Sigmoid colon (tissue), 4 donors: ENCODE results near the gene PPM1A.

Source experiments
- CTCF ChIP-seq, 4 experiments: fragments of 450-650 bp in 3 of 4; fragments of 200-600 bp in 1 of 4; IDR thresholded peaks; one replicate each; pipeline ENCODE4 v1.5.1; 2016 to 2019; ENCODE audit warnings: antibody characterized with exemption in 4 of 4, mild to moderate bottlenecking in 3 of 4, moderate library complexity in 2 of 4
- EP300 ChIP-seq, 4 donors: sonication (generic); formaldehyde crosslinking; IDR thresholded peaks; one replicate each; pipeline ENCODE4 v1.6.1; 2017; ENCODE audit warnings: antibody characterized with exemption in 4 of 4
- POLR2A ChIP-seq, 2 donors: fragments of 450-650 bp; IDR thresholded peaks; one replicate each; pipeline ENCODE4 v1.6.1; 2016; ENCODE audit warnings: antibody characterized with exemption in 2 of 2, mild to moderate bottlenecking in 2 of 2, moderate library complexity in 2 of 2

DNA sequence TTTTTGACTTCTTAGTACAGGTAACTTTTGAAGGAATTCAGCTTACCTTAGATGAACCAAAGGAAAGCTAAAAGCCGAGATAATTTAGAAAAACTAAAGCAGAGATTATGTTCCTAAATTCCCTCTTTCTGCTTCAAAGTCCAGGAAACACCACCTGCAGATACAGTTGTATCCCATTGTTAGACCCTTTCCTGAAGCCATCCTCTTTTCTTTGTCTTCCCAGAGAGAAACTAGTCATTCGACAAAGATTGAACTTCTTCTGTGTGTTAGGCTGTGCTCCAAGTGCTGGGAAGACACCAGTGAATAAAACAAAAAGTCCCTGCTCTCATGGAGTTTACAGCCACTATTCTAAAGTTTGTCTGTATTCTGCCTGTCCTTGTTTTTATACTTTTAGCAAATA is 29.3 kb downstream of the PPM1A start:
- TF ChIP-seq POLR2A (IDR thresholded peaks at IDR 0.05), result no peak
- TF ChIP-seq CTCF (IDR thresholded peaks at IDR 0.05), result no peak
- TF ChIP-seq EP300 (IDR thresholded peaks at IDR 0.05), result no peak
